Ishikawa (cell line): ENCODE data around the gene LY86.

Experiments
- CEBPB ChIP-seq: IDR thresholded peaks from 2 replicates; pipeline ENCODE4 v1.6.1; 2012
- CREB1 ChIP-seq: IDR thresholded peaks from 2 replicates; pipeline ENCODE4 v1.6.1; 2012; ENCODE audit warnings: low read depth
- EGR1 ChIP-seq: IDR thresholded peaks from 2 replicates; pipeline ENCODE4 v1.6.1; 2012
- EP300 ChIP-seq: IDR thresholded peaks from 2 replicates; pipeline ENCODE4 v1.6.1; 2012; ENCODE audit warnings: borderline replicate concordance
- FOXM1 ChIP-seq: IDR thresholded peaks from 2 replicates; pipeline ENCODE4 v1.6.1; 2012; ENCODE audit warnings: low read depth, borderline replicate concordance
- NFIC ChIP-seq: IDR thresholded peaks from 2 replicates; pipeline ENCODE4 v1.6.1; 2012
- RAD21 ChIP-seq: IDR thresholded peaks from 2 replicates; pipeline ENCODE4 v1.6.1; 2012; ENCODE audit warnings: low read depth
- TAF1 ChIP-seq: IDR thresholded peaks from 2 replicates; pipeline ENCODE4 v1.6.1; 2012; ENCODE audit warnings: low read depth, mild to moderate bottlenecking
- TCF12 ChIP-seq: IDR thresholded peaks from 2 replicates; pipeline ENCODE4 v1.6.1; 2012; ENCODE audit warnings: low read depth
- TEAD4 ChIP-seq: IDR thresholded peaks from 2 replicates; pipeline ENCODE4 v1.6.1; 2012
- YY1 ChIP-seq: IDR thresholded peaks from 2 replicates; pipeline ENCODE4 v1.6.1; 2012; ENCODE audit warnings: low read depth
- ZBTB7A ChIP-seq: IDR thresholded peaks from 2 replicates; pipeline ENCODE4 v1.6.1; 2012; ENCODE audit warnings: low read depth
- TF ChIP-seq, protein P1 (sequence below): IDR thresholded peaks from 2 replicates; pipeline ENCODE4 v1.6.1; 2012
- TF ChIP-seq, protein P2 (sequence below): IDR thresholded peaks from 2 replicates; pipeline ENCODE4 v1.6.1; 2012
- TF ChIP-seq, protein P3 (sequence below): IDR thresholded peaks from 2 replicates; pipeline ENCODE4 v1.6.1; 2012; ENCODE audit warnings: low read depth, mild to moderate bottlenecking

Gene LY86

DNA sequence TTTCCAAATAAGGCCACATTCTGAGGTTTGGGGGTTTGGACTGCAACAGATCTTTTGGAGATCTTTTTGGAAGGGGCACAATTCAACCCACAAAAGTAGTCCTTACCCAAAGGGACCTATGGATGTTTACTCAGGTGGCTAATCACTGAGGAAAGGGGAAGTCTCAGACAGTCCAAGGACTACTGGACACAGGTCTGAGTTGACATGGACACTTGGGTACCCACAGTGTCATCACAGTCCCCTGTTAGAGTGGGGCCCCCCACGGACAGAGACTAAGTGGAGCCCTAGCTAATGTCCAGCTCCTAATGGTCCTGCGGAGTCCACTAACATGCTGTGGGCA lies 101.6 kb downstream of the LY86 start:
- TF ChIP-seq EGR1: no peak
- no peak for TF ChIP-seq FOXM1
- TF ChIP-seq, protein P1, sequence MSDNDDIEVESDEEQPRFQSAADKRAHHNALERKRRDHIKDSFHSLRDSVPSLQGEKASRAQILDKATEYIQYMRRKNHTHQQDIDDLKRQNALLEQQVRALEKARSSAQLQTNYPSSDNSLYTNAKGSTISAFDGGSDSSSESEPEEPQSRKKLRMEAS: no peak

DNA sequence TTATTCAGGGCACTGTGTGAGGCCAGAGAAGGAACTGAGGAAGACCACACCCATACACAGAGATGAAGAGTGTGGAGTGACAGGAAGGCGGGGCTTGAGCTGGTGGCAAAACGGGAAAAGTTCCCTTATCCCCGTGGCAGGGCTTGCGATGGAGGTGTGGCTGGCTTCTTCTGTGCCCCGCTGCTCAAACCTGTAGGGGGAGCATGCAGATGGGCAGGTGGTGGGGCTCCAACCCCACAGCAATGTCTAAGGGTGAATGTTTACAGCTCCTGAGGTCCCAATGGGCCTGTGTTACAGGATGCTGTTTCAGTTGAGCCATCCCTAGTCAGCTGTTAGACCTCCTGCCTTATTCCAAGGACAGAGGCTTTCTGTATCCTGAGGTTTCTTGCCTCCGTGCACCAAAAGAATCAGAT lies 105.9 kb downstream of the LY86 start:
- TF ChIP-seq EP300 (no peak), EGR1 (no peak), CREB1 (no peak), FOXM1 (no peak), RAD21 (no peak), ZBTB7A (no peak), TEAD4 (no peak), CEBPB (no peak), NFIC (no peak), TCF12 (no peak), YY1 (no peak), TAF1 (no peak)
- TF ChIP-seq, protein P2, sequence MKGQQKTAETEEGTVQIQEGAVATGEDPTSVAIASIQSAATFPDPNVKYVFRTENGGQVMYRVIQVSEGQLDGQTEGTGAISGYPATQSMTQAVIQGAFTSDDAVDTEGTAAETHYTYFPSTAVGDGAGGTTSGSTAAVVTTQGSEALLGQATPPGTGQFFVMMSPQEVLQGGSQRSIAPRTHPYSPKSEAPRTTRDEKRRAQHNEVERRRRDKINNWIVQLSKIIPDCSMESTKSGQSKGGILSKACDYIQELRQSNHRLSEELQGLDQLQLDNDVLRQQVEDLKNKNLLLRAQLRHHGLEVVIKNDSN: no peak
- TF ChIP-seq, protein P3, sequence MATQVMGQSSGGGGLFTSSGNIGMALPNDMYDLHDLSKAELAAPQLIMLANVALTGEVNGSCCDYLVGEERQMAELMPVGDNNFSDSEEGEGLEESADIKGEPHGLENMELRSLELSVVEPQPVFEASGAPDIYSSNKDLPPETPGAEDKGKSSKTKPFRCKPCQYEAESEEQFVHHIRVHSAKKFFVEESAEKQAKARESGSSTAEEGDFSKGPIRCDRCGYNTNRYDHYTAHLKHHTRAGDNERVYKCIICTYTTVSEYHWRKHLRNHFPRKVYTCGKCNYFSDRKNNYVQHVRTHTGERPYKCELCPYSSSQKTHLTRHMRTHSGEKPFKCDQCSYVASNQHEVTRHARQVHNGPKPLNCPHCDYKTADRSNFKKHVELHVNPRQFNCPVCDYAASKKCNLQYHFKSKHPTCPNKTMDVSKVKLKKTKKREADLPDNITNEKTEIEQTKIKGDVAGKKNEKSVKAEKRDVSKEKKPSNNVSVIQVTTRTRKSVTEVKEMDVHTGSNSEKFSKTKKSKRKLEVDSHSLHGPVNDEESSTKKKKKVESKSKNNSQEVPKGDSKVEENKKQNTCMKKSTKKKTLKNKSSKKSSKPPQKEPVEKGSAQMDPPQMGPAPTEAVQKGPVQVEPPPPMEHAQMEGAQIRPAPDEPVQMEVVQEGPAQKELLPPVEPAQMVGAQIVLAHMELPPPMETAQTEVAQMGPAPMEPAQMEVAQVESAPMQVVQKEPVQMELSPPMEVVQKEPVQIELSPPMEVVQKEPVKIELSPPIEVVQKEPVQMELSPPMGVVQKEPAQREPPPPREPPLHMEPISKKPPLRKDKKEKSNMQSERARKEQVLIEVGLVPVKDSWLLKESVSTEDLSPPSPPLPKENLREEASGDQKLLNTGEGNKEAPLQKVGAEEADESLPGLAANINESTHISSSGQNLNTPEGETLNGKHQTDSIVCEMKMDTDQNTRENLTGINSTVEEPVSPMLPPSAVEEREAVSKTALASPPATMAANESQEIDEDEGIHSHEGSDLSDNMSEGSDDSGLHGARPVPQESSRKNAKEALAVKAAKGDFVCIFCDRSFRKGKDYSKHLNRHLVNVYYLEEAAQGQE: no peak
- TF ChIP-seq, protein P1: no peak

DNA sequence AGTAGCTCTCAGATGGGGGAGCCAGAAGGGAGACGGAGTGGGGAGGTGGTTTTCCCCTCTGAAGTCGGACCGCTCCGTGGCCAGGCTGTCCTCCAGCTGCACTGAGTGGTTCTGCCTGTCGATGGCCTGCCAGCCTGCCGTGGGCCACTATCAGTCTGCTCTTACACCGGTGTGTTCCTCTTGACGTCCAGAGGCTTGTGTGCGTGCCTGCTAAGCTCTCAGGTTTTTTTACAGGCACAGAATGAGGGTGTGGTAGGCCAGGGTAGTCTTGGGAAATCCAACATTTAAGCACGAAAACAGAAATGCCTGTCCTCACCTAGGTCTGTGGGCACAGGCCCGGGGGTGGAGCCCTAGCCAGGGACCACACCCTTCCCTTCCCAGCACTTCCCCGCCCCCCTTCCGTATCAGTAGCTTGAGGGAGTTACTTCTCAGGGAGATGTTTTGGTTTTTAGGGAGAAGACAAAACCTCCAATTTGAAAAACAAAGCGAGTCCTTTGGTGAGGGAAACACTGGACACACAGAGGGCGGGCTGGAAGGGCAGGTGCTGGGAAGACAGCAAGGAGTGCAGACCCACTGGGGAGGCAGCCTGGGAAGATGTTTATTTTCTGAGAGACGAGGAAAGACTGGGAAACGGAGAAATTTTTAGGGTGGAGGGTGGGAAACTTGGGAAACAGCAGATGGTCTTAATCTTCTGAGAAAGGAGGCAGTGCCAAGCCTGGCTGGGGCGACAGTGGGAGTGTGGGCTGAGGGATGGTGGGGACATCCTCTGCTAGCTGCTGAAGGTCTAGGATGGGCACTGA lies 106.5 kb downstream of the LY86 start:
- TF ChIP-seq NFIC (no peak), EP300 (no peak), CREB1 (no peak), TEAD4 (no peak), FOXM1 (no peak), TCF12 (no peak), EGR1 (no peak), YY1 (no peak), CEBPB (no peak), RAD21 (no peak), ZBTB7A (no peak)
- TF ChIP-seq, protein P2: no peak
- TF ChIP-seq, protein P1: no peak

DNA sequence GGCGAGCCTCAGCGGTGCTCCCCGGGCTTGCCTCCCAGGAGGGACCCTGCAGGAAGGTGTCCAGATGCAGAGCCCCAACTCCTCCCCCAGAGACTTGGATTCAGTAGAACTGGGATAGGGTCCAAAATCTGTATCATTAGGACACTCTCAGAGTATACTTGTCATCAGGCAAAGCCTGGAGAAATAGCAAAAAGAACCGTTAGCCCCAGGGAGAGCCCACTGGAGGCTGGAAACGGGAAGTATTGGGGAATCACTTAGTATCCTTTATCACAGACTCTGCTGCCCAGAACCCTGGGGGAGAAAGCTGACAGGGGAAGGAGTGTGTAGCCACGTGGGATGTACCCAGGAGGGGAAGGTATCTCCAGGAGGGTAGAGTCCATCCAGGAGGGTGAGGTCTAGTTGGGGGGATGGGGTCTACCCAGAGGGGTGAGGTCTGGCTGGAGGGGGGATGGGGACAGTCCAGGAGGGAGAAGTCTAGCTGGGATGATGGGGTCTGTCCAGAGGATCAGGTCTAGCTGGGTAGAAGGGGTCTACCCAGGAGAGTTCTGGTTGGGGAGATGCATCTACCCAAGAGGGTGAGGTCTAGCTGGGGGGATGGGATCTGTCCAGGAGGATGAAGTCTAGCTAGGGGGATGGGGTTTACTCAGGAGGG lies 107.2 kb downstream of the LY86 start:
- TF ChIP-seq TAF1 (no peak), CREB1 (no peak), FOXM1 (no peak), CEBPB (no peak), EP300 (no peak), ZBTB7A (no peak), TCF12 (no peak), RAD21 (no peak), TEAD4 (no peak), EGR1 (no peak), NFIC (no peak), YY1 (no peak)
- TF ChIP-seq, protein P2: no peak
- TF ChIP-seq, protein P1: no peak
- TF ChIP-seq, protein P3: no peak
